ENCODE measurements around the gene CMIP.

CMIP gene

GRCh38 chr16:81517629-81518438 lies 73.2 kb downstream of the CMIP start:
- Histone ChIP-seq H3K4me3 (ENCODE audit: low read depth, low read length) (no peak overlapping the region), H3K27ac (no peak overlapping the region), H3K27me3 (replicated peaks) (no peaks in the 10 kb centered on the region), H3K36me3 (replicated peaks) (no peaks in the 10 kb centered on the region)
- no peak for DNase-seq
- no peak for TF ChIP-seq CTCF (IDR thresholded peaks at IDR 0.05; ENCODE audit: low read depth, low read length, missing control alignments)
- in situ Hi-C loops (cut with HindIII; ENCODE audit: low pct_ligation_motif_present, low sequenced_read_pairs) = no loop called here

- Histone ChIP-seq H3K4me3 (ENCODE audit: low read depth, low read length) (no peak overlapping the region), H3K27ac (no peak overlapping the region)
- in situ Hi-C loops (cut with HindIII; ENCODE audit: low pct_ligation_motif_present, low sequenced_read_pairs) = no loop called here
Observed at GRCh38 chr16:81518439-81518757, 73.8 kb downstream of the CMIP start.

GRCh38 chr16:81519301-81520150 lies 74.9 kb downstream of the CMIP start:
- Histone ChIP-seq H3K27me3 (replicated peaks) (no peaks in the 10 kb centered on the region), H3K27ac (no peak overlapping the region), H3K4me3 (ENCODE audit: low read depth, low read length) (no peak overlapping the region), H3K36me3 (replicated peaks) (no peaks in the 10 kb centered on the region)
- in situ Hi-C loops (cut with HindIII; ENCODE audit: low pct_ligation_motif_present, low sequenced_read_pairs) = no loop called here
- DNase-seq = no peak
- no peak for TF ChIP-seq CTCF (IDR thresholded peaks at IDR 0.05; ENCODE audit: low read depth, low read length, missing control alignments)

More at GRCh38 chr16:81518439-81518757, 73.8 kb downstream of the CMIP start:
- no peaks in the 10 kb centered on the region for H3K27me3 ChIP-seq (replicated peaks)
- no peak for TF ChIP-seq CTCF (IDR thresholded peaks at IDR 0.05; ENCODE audit: low read depth, low read length, missing control alignments)
- no peak for DNase-seq
- no peaks in the 10 kb centered on the region for H3K36me3 ChIP-seq (replicated peaks)

GRCh38 chr16:81520151-81520470 lies 75.5 kb downstream of the CMIP start:
- no peak overlapping the region for H3K27ac ChIP-seq
- TF ChIP-seq CTCF (IDR thresholded peaks at IDR 0.05; ENCODE audit: low read depth, low read length, missing control alignments) = no peak

GRCh38 chr16:81520560-81521135 lies 76.0 kb downstream of the CMIP start:
- in situ Hi-C loops (cut with HindIII; ENCODE audit: low pct_ligation_motif_present, low sequenced_read_pairs) = no loop called here
- no peak for DNase-seq
- no peak overlapping the region for H3K4me3 ChIP-seq (ENCODE audit: low read depth, low read length)
- no peaks in the 10 kb centered on the region for H3K27me3 ChIP-seq (replicated peaks)
- TF ChIP-seq CTCF (IDR thresholded peaks at IDR 0.05; ENCODE audit: low read depth, low read length, missing control alignments) = no peak
- no peaks in the 10 kb centered on the region for H3K36me3 ChIP-seq (replicated peaks)
- no peak overlapping the region for H3K27ac ChIP-seq

More at GRCh38 chr16:81520151-81520470, 75.5 kb downstream of the CMIP start:
- DNase-seq = no peak
- H3K27me3 ChIP-seq (replicated peaks) = no peaks in the 10 kb centered on the region
- H3K36me3 ChIP-seq (replicated peaks) = no peaks in the 10 kb centered on the region
- in situ Hi-C loops (cut with HindIII; ENCODE audit: low pct_ligation_motif_present, low sequenced_read_pairs) = no loop called here
- no peak overlapping the region for H3K4me3 ChIP-seq (ENCODE audit: low read depth, low read length)
